Endodermal cell (in vitro differentiated cells): ENCODE data around the gene HMCN2. TPM values are rescaled to one million over a fixed set of nuclear protein-coding genes. Genes with fewer than 3 reads are reported as not detected.

Experiments used
- DNase-seq: peaks from one replicate; pipeline ENCODE4 v3.0.0-alpha.2; 2017
- H3K27ac ChIP-seq: 2 replicates; pipeline ENCODE4 v1.5.1; 2013; ENCODE audit warnings: mild to moderate bottlenecking, low read depth, low read length, moderate library complexity
- H3K27me3 ChIP-seq: 2 replicates; pipeline ENCODE4 v1.6.1; 2013; ENCODE audit warnings: mild to moderate bottlenecking, low read length, moderate library complexity; ENCODE audit not compliant: insufficient read depth, control insufficient read depth, poor library complexity, severe bottlenecking
- H3K36me3 ChIP-seq: 2 replicates; pipeline ENCODE4 v1.7.0; 2013; ENCODE audit warnings: mild to moderate bottlenecking, low read length, moderate library complexity; ENCODE audit not compliant: control insufficient read depth, insufficient read depth
- H3K4me1 ChIP-seq: one replicate; pipeline ENCODE4 v1.7.0; 2013; ENCODE audit warnings: low read length; ENCODE audit not compliant: control insufficient read depth, insufficient read depth
- H3K4me3 ChIP-seq: 2 replicates; pipeline ENCODE4 v1.5.1; 2013; ENCODE audit warnings: mild to moderate bottlenecking, low read length, moderate library complexity
- H3K9ac ChIP-seq: 2 replicates; pipeline ENCODE4 v1.6.1; 2013; ENCODE audit warnings: mild to moderate bottlenecking, low read length, moderate library complexity; ENCODE audit not compliant: poor library complexity, severe bottlenecking; ENCODE audit errors: extremely low read depth
- H3K9me3 ChIP-seq: 2 replicates; pipeline ENCODE4 v1.6.1; 2013; ENCODE audit warnings: mild to moderate bottlenecking, low read length, moderate library complexity; ENCODE audit not compliant: control insufficient read depth
- H3K27ac Mint-ChIP-seq: 2 replicates; pipeline ENCODE4 v1.8.0; 2020; ENCODE audit warnings: mixed read lengths
- H3K27me3 Mint-ChIP-seq: 2 replicates; pipeline ENCODE4 v1.8.0; 2021; ENCODE audit warnings: mild to moderate bottlenecking, mixed read lengths; ENCODE audit not compliant: insufficient read depth
- H3K36me3 Mint-ChIP-seq: 2 replicates; pipeline ENCODE4 v1.8.0; 2020; ENCODE audit warnings: low read depth, mixed read lengths
- H3K4me1 Mint-ChIP-seq: 2 replicates; pipeline ENCODE4 v1.8.0; 2020; ENCODE audit warnings: mixed read lengths
- H3K4me3 Mint-ChIP-seq: 2 replicates; pipeline ENCODE4 v1.8.0; 2020; ENCODE audit warnings: mild to moderate bottlenecking, moderate library complexity, mixed read lengths
- H3K9me3 Mint-ChIP-seq: 2 replicates; pipeline ENCODE4 v1.8.0; 2020; ENCODE audit warnings: mild to moderate bottlenecking, mixed read lengths
- WGBS, 2 experiments: methylation state at CpG; one replicate each; pipeline versions ENCODE4 v1.1.5 to v1.1.7; 2013; ENCODE audit warnings: missing lambda C conversion rate in 2 of 2, mixed read lengths in 1 of 2; ENCODE audit not compliant: insufficient coverage in 1 of 2, insufficient read length in 1 of 2; 5-methylcytosine and 5-hydroxymethylcytosine counted together
- total RNA-seq, 2 donors: library from RNA; stranded (reverse); fragmentation: NEBNext Ultra II Directional in 1 of 2; extraction: Animal tissue kit (Norgen Biotek cat#: 25700) in 1 of 2; gene quantifications; 2 replicates in 1 of 2; 3 replicates in 1 of 2; pipeline ENCODE4 v1.2.1, GENCODE V29; 2021
- TF ChIP-seq, protein P1 (sequence below): fragments of 200-600 bp; sonication (generic); conservative IDR thresholded peaks from 2 replicates; pipeline ENCODE4 v1.5.0; 2021; ENCODE audit warnings: antibody characterized with exemption, mild to moderate bottlenecking

HMCN2 gene
- total RNA-seq, 2 donors from 2014 or later = 3.3 to 3.9 TPM

DNA sequence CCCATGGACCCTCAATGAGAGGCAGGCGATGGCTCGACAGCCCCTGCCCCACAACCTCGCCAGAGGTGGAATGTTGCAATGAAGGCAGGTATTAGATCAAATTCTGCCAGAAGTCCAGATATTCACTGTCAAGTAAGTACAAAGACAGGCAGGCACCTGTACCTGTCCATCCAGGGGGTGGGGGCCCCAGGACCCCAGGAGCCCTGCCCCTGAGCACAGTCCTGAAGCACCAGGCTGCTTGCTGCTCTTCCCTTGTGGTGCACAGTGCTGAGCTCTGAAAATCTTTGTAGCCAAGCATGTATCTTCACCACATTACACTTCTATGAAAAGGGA lies 26.2 kb upstream of the HMCN2 start:
- Mint-ChIP-seq H3K36me3 (no peaks in the 10 kb centered on the region), H3K27me3 (peaks cover 7% of the 10 kb centered on the region), H3K27ac (no peak overlapping the region), H3K4me1 (peaks cover 17% of the 10 kb centered on the region), H3K4me3 (no peak overlapping the region), H3K9me3 (no peaks in the 10 kb centered on the region)
- Histone ChIP-seq H3K9ac (no peak overlapping the region), H3K27ac (no peak overlapping the region), H3K27me3 (no peaks in the 10 kb centered on the region), H3K36me3 (no peaks in the 10 kb centered on the region), H3K4me3 (no peak overlapping the region), H3K4me1 (no peaks in the 10 kb centered on the region), H3K9me3 (no peaks in the 10 kb centered on the region)
- TF ChIP-seq, protein P1, sequence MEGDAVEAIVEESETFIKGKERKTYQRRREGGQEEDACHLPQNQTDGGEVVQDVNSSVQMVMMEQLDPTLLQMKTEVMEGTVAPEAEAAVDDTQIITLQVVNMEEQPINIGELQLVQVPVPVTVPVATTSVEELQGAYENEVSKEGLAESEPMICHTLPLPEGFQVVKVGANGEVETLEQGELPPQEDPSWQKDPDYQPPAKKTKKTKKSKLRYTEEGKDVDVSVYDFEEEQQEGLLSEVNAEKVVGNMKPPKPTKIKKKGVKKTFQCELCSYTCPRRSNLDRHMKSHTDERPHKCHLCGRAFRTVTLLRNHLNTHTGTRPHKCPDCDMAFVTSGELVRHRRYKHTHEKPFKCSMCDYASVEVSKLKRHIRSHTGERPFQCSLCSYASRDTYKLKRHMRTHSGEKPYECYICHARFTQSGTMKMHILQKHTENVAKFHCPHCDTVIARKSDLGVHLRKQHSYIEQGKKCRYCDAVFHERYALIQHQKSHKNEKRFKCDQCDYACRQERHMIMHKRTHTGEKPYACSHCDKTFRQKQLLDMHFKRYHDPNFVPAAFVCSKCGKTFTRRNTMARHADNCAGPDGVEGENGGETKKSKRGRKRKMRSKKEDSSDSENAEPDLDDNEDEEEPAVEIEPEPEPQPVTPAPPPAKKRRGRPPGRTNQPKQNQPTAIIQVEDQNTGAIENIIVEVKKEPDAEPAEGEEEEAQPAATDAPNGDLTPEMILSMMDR = no peak
- no peak for DNase-seq
- WGBS, 2 experiments = 92 to 97% methylated on average over 3 of the region's 3 CpGs

- no peaks in the 10 kb centered on the region for H3K9me3 Mint-ChIP-seq
- H3K4me1 ChIP-seq = no peaks in the 10 kb centered on the region
Measured at GRCh38 chr9:130239741-130240241, 25.8 kb upstream of the HMCN2 start.

DNA sequence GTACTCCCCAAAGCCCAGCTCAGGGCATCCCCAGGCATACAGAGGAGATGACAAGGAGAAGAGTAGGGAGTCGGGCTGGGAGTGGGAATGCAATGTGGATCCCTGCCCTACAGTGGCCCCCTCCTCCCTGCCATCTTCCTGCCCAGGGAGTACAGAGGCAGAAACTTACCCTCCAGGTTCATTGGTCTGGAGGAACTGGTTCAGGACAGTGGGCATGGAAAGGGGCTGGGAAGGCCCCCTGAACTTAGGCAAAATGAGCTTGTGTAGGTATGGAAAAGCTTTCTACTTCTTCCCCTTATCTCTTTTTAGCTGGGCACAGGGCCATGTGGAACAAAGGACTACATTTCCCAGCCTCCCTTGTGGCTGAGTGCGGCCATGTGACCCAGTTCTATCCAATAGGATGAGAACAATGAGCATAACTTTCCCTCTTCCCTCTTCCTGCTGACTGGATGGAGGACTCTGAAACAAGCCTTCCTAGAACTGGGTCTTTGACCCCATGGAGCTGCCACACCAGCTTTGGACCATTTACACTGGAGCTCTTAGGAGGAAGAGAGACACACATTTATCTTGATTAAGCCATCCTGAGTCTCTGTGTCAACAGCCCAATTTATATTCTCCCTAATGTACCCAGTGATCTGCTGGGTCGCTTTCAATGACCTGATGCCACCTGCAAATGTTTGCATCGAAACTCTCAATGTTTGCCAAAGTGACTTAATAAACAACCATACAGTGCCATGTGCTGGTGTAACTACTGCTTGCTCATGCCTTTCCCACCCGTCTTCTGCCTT lies 25.0 kb upstream of the HMCN2 start:
- Histone ChIP-seq H3K9ac (no peak overlapping the region), H3K9me3 (no peaks in the 10 kb centered on the region), H3K36me3 (no peaks in the 10 kb centered on the region), H3K27ac (no peak overlapping the region), H3K27me3 (no peaks in the 10 kb centered on the region), H3K4me1 (no peaks in the 10 kb centered on the region), H3K4me3 (no peak overlapping the region)
- DNase-seq = peak; percentile 85
- no peaks in the 10 kb centered on the region for H3K9me3 Mint-ChIP-seq
- TF ChIP-seq, protein P1 = no peak
- H3K36me3 Mint-ChIP-seq = no peaks in the 10 kb centered on the region
- no peak overlapping the region for H3K4me3 Mint-ChIP-seq
- peaks cover 7% of the 10 kb centered on the region for H3K27me3 Mint-ChIP-seq
- peaks cover 17% of the 10 kb centered on the region for H3K4me1 Mint-ChIP-seq
- 77 to 80% methylated on average over 3 to 5 of the region's 5 CpGs for WGBS, 2 experiments
- H3K27ac Mint-ChIP-seq = no peak overlapping the region

More at GRCh38 chr9:130239741-130240241, 25.8 kb upstream of the HMCN2 start:
- Mint-ChIP-seq H3K27ac (no peak overlapping the region), H3K4me1 (peaks cover 17% of the 10 kb centered on the region), H3K27me3 (peaks cover 7% of the 10 kb centered on the region), H3K36me3 (no peaks in the 10 kb centered on the region), H3K4me3 (no peak overlapping the region)
- H3K4me3 ChIP-seq = no peak overlapping the region
- H3K36me3 ChIP-seq = no peaks in the 10 kb centered on the region
- no peaks in the 10 kb centered on the region for H3K27me3 ChIP-seq
- no peak overlapping the region for H3K9ac ChIP-seq
- WGBS, 2 experiments = 82% methylated on average over 3 to 9 of the region's 9 CpGs
- peak; percentile 55 for DNase-seq
- H3K9me3 ChIP-seq = no peaks in the 10 kb centered on the region
- no peak overlapping the region for H3K27ac ChIP-seq
- TF ChIP-seq, protein P1 = no peak
